T-helper 22 cell (primary cell): Measurements from ENCODE around the gene USP53.
"Not testable (repeated sequence)": the region's sequence is repeated elsewhere in the genome, so short reads cannot be mapped to it uniquely, and the experiment has no call there.

Experiments
- DNase-seq: peaks from one replicate; pipeline ENCODE4 v3.0.0-alpha.2; 2020; ENCODE audit warnings: low read depth

USP53 gene

GRCh38 chr4:119212234-119212963 lies at the start of gene USP53:
Gene USP53 (plus strand): TSS chr4:119212713. CDS start chr4:119239760, 27,047 bp downstream.
- peak; percentile 95 for DNase-seq

GRCh38 chr4:119165767-119166166 lies 46.7 kb upstream of the USP53 start:
- no peak for DNase-seq

GRCh38 chr4:119170195-119170594 lies 42.3 kb upstream of the USP53 start:
- DNase-seq, result no peak

GRCh38 chr4:119172223-119172622 lies 40.3 kb upstream of the USP53 start:
- no peak for DNase-seq

GRCh38 chr4:119173729-119174361 lies 38.7 kb upstream of the USP53 start:
- not testable (repeated sequence) for DNase-seq

GRCh38 chr4:119179011-119179410 lies 33.5 kb upstream of the USP53 start:
- DNase-seq, result no peak

GRCh38 chr4:119184128-119184527 lies 28.4 kb upstream of the USP53 start:
- no peak for DNase-seq

- no peak for DNase-seq
Measured at GRCh38 chr4:119189638-119190037, 22.9 kb upstream of the USP53 start.

GRCh38 chr4:119190354-119190753 lies 22.2 kb upstream of the USP53 start:
- no peak for DNase-seq

GRCh38 chr4:119191505-119191904 lies 21.0 kb upstream of the USP53 start:
- DNase-seq, result no peak

- DNase-seq, result no peak
Measured at GRCh38 chr4:119197772-119198212, 14.7 kb upstream of the USP53 start.

GRCh38 chr4:119204916-119205315 lies 7.6 kb upstream of the USP53 start:
- no peak for DNase-seq

GRCh38 chr4:119205690-119206089 lies 6.8 kb upstream of the USP53 start:
- DNase-seq, result no peak

- DNase-seq, result no peak
Measured at GRCh38 chr4:119206178-119206577, 6.3 kb upstream of the USP53 start.

GRCh38 chr4:119207051-119207450 lies 5.5 kb upstream of the USP53 start:
- DNase-seq, result no peak

- DNase-seq, result no peak
Measured at GRCh38 chr4:119209077-119209476, 3.4 kb upstream of the USP53 start.

GRCh38 chr4:119209586-119209985 lies 2.9 kb upstream of the USP53 start:
- DNase-seq, result no peak

GRCh38 chr4:119210775-119211174 lies 1.7 kb upstream of the USP53 start:
- no peak for DNase-seq

GRCh38 chr4:119211867-119212233 lies 663 bp upstream of the USP53 start:
- no peak for DNase-seq

GRCh38 chr4:119212964-119213606 lies 572 bp downstream of the USP53 start:
- DNase-seq, result peak; percentile 42

- no peak for DNase-seq
Measured at GRCh38 chr4:119218093-119218492, 5.6 kb downstream of the USP53 start.

GRCh38 chr4:119221412-119221811 lies 8.9 kb downstream of the USP53 start:
- no peak for DNase-seq

GRCh38 chr4:119227690-119228089 lies 15.2 kb downstream of the USP53 start:
- no peak for DNase-seq
